SK-N-SH treated with all-trans-retinoic acid at 6 μM for 48 hours (cell line): ENCODE results near the gene MYH7B.

Source experiments
- ATAC-seq: fragments of 200-7000 bp; cut with Tn5 transposase; 3 replicates; pipeline ENCODE4 v1.9.1; 2020; ENCODE audit warnings: mild to moderate bottlenecking, moderate library complexity
- ARNTL ChIP-seq: fragments of 450-650 bp; formaldehyde crosslinking; IDR thresholded peaks from 2 replicates; pipeline ENCODE4 v1.5.0; 2020; ENCODE audit warnings: low read depth, mild to moderate bottlenecking, moderate library complexity, borderline replicate concordance
- BACH2 ChIP-seq: fragments of 250-450 bp; sonication (Bioruptor Pico); IDR thresholded peaks from 2 replicates; pipeline ENCODE4 v1.9.0; 2021; ENCODE audit warnings: mild to moderate bottlenecking, borderline replicate concordance
- CREB5 ChIP-seq: fragments of 250-450 bp; sonication (Bioruptor Pico); IDR thresholded peaks from 2 replicates; pipeline ENCODE4 v1.5.1; 2020; ENCODE audit warnings: low read depth, mild to moderate bottlenecking, moderate library complexity
- ESRRG ChIP-seq: fragments of 250-450 bp; sonication (Bioruptor Pico); IDR thresholded peaks from 2 replicates; pipeline ENCODE4 v1.6.1; 2021; ENCODE audit warnings: mild to moderate bottlenecking
- GLIS3 ChIP-seq: fragments of 250-450 bp; sonication (Bioruptor Pico); IDR thresholded peaks from 2 replicates; pipeline ENCODE4 v1.5.0; 2020; ENCODE audit warnings: mild to moderate bottlenecking, moderate library complexity
- ISL1 ChIP-seq: fragments of 250-450 bp; sonication (Bioruptor Pico); IDR thresholded peaks from 2 replicates; pipeline ENCODE4 v2.1.2; 2022; ENCODE audit warnings: mild to moderate bottlenecking, moderate library complexity
- OSR1 ChIP-seq: fragments of 250-450 bp; sonication (Bioruptor Pico); IDR thresholded peaks from 2 replicates; pipeline ENCODE4 v1.8.0; 2022; ENCODE audit warnings: moderate library complexity, mild to moderate bottlenecking, inconsistent platforms
- PATZ1 ChIP-seq: fragments of 250-450 bp; sonication (Bioruptor Pico); IDR thresholded peaks from 2 replicates; pipeline ENCODE4 v1.8.0; 2020; ENCODE audit warnings: mild to moderate bottlenecking, moderate library complexity, borderline replicate concordance
- PPARA ChIP-seq: fragments of 250-450 bp; sonication (Bioruptor Pico); IDR thresholded peaks from 2 replicates; pipeline ENCODE4 v1.5.0; 2020; ENCODE audit warnings: mild to moderate bottlenecking, borderline replicate concordance
- RARB ChIP-seq: fragments of 250-450 bp; sonication (Bioruptor Pico); IDR thresholded peaks from 2 replicates; pipeline ENCODE4 v1.8.0; 2021; ENCODE audit warnings: mild to moderate bottlenecking, moderate library complexity
- SNAI2 ChIP-seq: fragments of 250-450 bp; sonication (Bioruptor Pico); IDR thresholded peaks from 2 replicates; pipeline ENCODE4 v1.5.0; 2020; ENCODE audit warnings: mild to moderate bottlenecking, moderate library complexity
- TCF4 ChIP-seq: fragments of 250-450 bp; sonication (Bioruptor Pico); IDR thresholded peaks from 2 replicates; pipeline ENCODE4 v1.8.0; 2021; ENCODE audit warnings: mild to moderate bottlenecking, moderate library complexity, borderline replicate concordance
- TOX ChIP-seq: fragments of 250-450 bp; sonication (Bioruptor Pico); IDR thresholded peaks from 2 replicates; pipeline ENCODE4 v1.8.0; 2021; ENCODE audit warnings: mild to moderate bottlenecking, moderate library complexity, borderline replicate concordance
- TSHZ2 ChIP-seq: fragments of 250-450 bp; sonication (Bioruptor Pico); IDR thresholded peaks from 2 replicates; pipeline ENCODE4 v1.5.0; 2020; ENCODE audit warnings: mild to moderate bottlenecking, moderate library complexity
- ZC3H10 ChIP-seq: fragments of 250-450 bp; sonication (Bioruptor Pico); IDR thresholded peaks from 2 replicates; pipeline ENCODE4 v1.5.1; 2021; ENCODE audit warnings: mild to moderate bottlenecking, moderate library complexity
- ZFP3 ChIP-seq: fragments of 250-450 bp; sonication (Bioruptor Pico); IDR thresholded peaks from 2 replicates; pipeline ENCODE4 v1.5.0; 2020; ENCODE audit warnings: mild to moderate bottlenecking, moderate library complexity
- ZNF70 ChIP-seq: fragments of 450-650 bp; formaldehyde crosslinking; IDR thresholded peaks from 2 replicates; pipeline ENCODE4 v1.5.0; 2020; ENCODE audit warnings: mild to moderate bottlenecking, moderate library complexity
- ZNF8 ChIP-seq: fragments of 450-650 bp; formaldehyde crosslinking; IDR thresholded peaks from 2 replicates; pipeline ENCODE4 v1.5.0; 2020; ENCODE audit warnings: mild to moderate bottlenecking, moderate library complexity

The MYH7B gene

GRCh38 chr20:34953960-34954359, 1.7 kb upstream of the MYH7B start (continued):
- no peak for TF ChIP-seq TSHZ2 (CRISPR knock-in tag)
- TF ChIP-seq ZNF8 (CRISPR knock-in tag): no peak
- no peak for TF ChIP-seq ZFP3 (CRISPR knock-in tag)
- TF ChIP-seq ARNTL (CRISPR knock-in tag): no peak
- no peak for TF ChIP-seq OSR1 (CRISPR knock-in tag)
- no peak for TF ChIP-seq ZNF70 (CRISPR knock-in tag)
- no peak for TF ChIP-seq TOX (CRISPR knock-in tag)
- TF ChIP-seq CREB5 (CRISPR knock-in tag): no peak

GRCh38 chr20:34954904-34955230, 801 bp upstream of the MYH7B start:
- peak; percentile 8 for ATAC-seq

GRCh38 chr20:34956041-34956458, 382 bp downstream of the MYH7B start:
- TF ChIP-seq TOX (CRISPR knock-in tag) (no peak), PPARA (CRISPR knock-in tag) (no peak)
- no peak for ATAC-seq

More at GRCh38 chr20:34954904-34955230, 801 bp upstream of the MYH7B start:
- no peak for TF ChIP-seq PPARA (CRISPR knock-in tag)
- TF ChIP-seq ZC3H10 (CRISPR knock-in tag): no peak
- TF ChIP-seq ISL1 (CRISPR knock-in tag): no peak
- TF ChIP-seq, all 23 proteins: peak for 0

GRCh38 chr20:34956751-34957472, 1.2 kb downstream of the MYH7B start:
- no peak for TF ChIP-seq SNAI2 (CRISPR knock-in tag)
- no peak for TF ChIP-seq BACH2 (CRISPR knock-in tag)
- no peak for TF ChIP-seq TCF4 (CRISPR knock-in tag)
- TF ChIP-seq ESRRG (CRISPR knock-in tag): no peak
- no peak for TF ChIP-seq ZNF8 (CRISPR knock-in tag)
- TF ChIP-seq ARNTL (CRISPR knock-in tag): no peak
- no peak for TF ChIP-seq PPARA (CRISPR knock-in tag)
- no peak for TF ChIP-seq ISL1 (CRISPR knock-in tag)
- TF ChIP-seq TOX (CRISPR knock-in tag): no peak
- no peak for TF ChIP-seq ZC3H10 (CRISPR knock-in tag)
- no peak for TF ChIP-seq GLIS3 (CRISPR knock-in tag)
- no peak for TF ChIP-seq TSHZ2 (CRISPR knock-in tag)
- no peak for TF ChIP-seq RARB (CRISPR knock-in tag)
- TF ChIP-seq PATZ1 (CRISPR knock-in tag): no peak
- ATAC-seq: no peak
